ENCODE results near the gene CT47B1. TPM values are rescaled to one million over a fixed set of nuclear protein-coding genes. Genes with fewer than 3 reads are reported as not detected.

The CT47B1 gene
- total and polyA plus RNA-seq, 4 donors: not detected

- no peak for TF ChIP-seq EGR1 (IDR thresholded peaks at IDR 0.05; ENCODE audit: low read depth in 2 of 2)
- no peak for TF ChIP-seq MAX (IDR thresholded peaks at IDR 0.05)
- TF ChIP-seq, protein P1, sequence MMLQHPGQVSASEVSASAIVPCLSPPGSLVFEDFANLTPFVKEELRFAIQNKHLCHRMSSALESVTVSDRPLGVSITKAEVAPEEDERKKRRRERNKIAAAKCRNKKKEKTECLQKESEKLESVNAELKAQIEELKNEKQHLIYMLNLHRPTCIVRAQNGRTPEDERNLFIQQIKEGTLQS (IDR thresholded peaks at IDR 0.05): no peak
- no peak for TF ChIP-seq HNF4A (conservative IDR thresholded peaks at IDR 0.05)
- no peak for TF ChIP-seq RAD21 (IDR thresholded peaks at IDR 0.05)
- TF ChIP-seq HNF4G (IDR thresholded peaks at IDR 0.05): no peak
- TF ChIP-seq SP1 (IDR thresholded peaks at IDR 0.05): no peak
- TF ChIP-seq REST (IDR thresholded peaks at IDR 0.05): no peak
- TF ChIP-seq GABPA (IDR thresholded peaks at IDR 0.05 in 1 of 2, conservative IDR thresholded peaks at IDR 0.05 in 1 of 2): no peak
- TF ChIP-seq NR2F2 (IDR thresholded peaks at IDR 0.05): no peak
- TF ChIP-seq, protein P2, sequence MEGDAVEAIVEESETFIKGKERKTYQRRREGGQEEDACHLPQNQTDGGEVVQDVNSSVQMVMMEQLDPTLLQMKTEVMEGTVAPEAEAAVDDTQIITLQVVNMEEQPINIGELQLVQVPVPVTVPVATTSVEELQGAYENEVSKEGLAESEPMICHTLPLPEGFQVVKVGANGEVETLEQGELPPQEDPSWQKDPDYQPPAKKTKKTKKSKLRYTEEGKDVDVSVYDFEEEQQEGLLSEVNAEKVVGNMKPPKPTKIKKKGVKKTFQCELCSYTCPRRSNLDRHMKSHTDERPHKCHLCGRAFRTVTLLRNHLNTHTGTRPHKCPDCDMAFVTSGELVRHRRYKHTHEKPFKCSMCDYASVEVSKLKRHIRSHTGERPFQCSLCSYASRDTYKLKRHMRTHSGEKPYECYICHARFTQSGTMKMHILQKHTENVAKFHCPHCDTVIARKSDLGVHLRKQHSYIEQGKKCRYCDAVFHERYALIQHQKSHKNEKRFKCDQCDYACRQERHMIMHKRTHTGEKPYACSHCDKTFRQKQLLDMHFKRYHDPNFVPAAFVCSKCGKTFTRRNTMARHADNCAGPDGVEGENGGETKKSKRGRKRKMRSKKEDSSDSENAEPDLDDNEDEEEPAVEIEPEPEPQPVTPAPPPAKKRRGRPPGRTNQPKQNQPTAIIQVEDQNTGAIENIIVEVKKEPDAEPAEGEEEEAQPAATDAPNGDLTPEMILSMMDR (IDR thresholded peaks at IDR 0.05; ENCODE audit: low read depth, low read length, missing input control): no peak
- TF ChIP-seq RXRA (IDR thresholded peaks at IDR 0.05): no peak
- TF ChIP-seq FOXA1 (IDR thresholded peaks at IDR 0.05): no peak
- TF ChIP-seq JUND (IDR thresholded peaks at IDR 0.05): no peak
- TF ChIP-seq YY1 (IDR thresholded peaks at IDR 0.05): no peak
- TF ChIP-seq FOXA2 (IDR thresholded peaks at IDR 0.05): no peak
- no peak for TF ChIP-seq TAF1 (conservative IDR thresholded peaks at IDR 0.05)
- Histone ChIP-seq H3K27me3 (ENCODE audit: control insufficient read depth in 4 of 4, insufficient read depth in 4 of 4, low read length in 3 of 4) (no peaks in the 10 kb centered on the region), H3K36me3 (ENCODE audit: control insufficient read depth in 4 of 4, insufficient read depth in 3 of 4, low read depth in 1 of 4, low read length in 3 of 4) (no peaks in the 10 kb centered on the region), H3K4me3 (ENCODE audit: low read depth in 1 of 3, low read length in 3 of 3) (no peak overlapping the region), H3K27ac (ENCODE audit: low read depth in 1 of 2, low read length in 2 of 2) (no peak overlapping the region), H3K4me1 (ENCODE audit: control insufficient read depth in 4 of 4, insufficient read depth in 4 of 4, low read length in 3 of 4) (no peaks in the 10 kb centered on the region), H3K9ac (ENCODE audit: low read depth in 1 of 2, low read length in 2 of 2) (no peak overlapping the region), H3K9me3 (ENCODE audit: control insufficient read depth in 4 of 4, low read length in 3 of 4) (peaks cover 0 to 6% (median 0%) of the 10 kb centered on the region in 4 donors)
- no peak for DNase-seq (ENCODE audit: low spot score)
- 48% methylated on average over 4 of the region's 4 CpGs for WGBS
Observed at GRCh38 chrX:120857240-120857639, 18.4 kb downstream of the CT47B1 start.

- no peaks in the 10 kb centered on the region for H3K36me3 ChIP-seq (ENCODE audit: control insufficient read depth in 4 of 4, insufficient read depth in 3 of 4, low read depth in 1 of 4, low read length in 3 of 4)
- H3K4me3 ChIP-seq (ENCODE audit: low read depth in 1 of 3, low read length in 3 of 3): no peak overlapping the region
- no peak for DNase-seq (ENCODE audit: low spot score)
- no peaks in the 10 kb centered on the region for H3K4me1 ChIP-seq (ENCODE audit: control insufficient read depth in 4 of 4, insufficient read depth in 4 of 4, low read length in 3 of 4)
- H3K9ac ChIP-seq (ENCODE audit: low read depth in 1 of 2, low read length in 2 of 2): no peak overlapping the region
- no peaks in the 10 kb centered on the region for H3K27me3 ChIP-seq (ENCODE audit: control insufficient read depth in 4 of 4, insufficient read depth in 4 of 4, low read length in 3 of 4)
- H3K9me3 ChIP-seq (ENCODE audit: control insufficient read depth in 4 of 4, low read length in 3 of 4): no peaks in the 10 kb centered on the region
- no peak overlapping the region for H3K27ac ChIP-seq (ENCODE audit: low read depth in 1 of 2, low read length in 2 of 2)
- WGBS: 63% methylated on average over 2 of the region's 2 CpGs
- TF ChIP-seq FOXA2 (IDR thresholded peaks at IDR 0.05) (no peak), MAX (IDR thresholded peaks at IDR 0.05) (no peak), EGR1 (IDR thresholded peaks at IDR 0.05; ENCODE audit: low read depth in 2 of 2) (no peak), GABPA (IDR thresholded peaks at IDR 0.05 in 1 of 2, conservative IDR thresholded peaks at IDR 0.05 in 1 of 2) (no peak), REST (IDR thresholded peaks at IDR 0.05) (no peak), TAF1 (conservative IDR thresholded peaks at IDR 0.05) (no peak), NR2F2 (IDR thresholded peaks at IDR 0.05) (no peak), HNF4G (IDR thresholded peaks at IDR 0.05) (no peak), SP1 (IDR thresholded peaks at IDR 0.05) (no peak)
- TF ChIP-seq, protein P2 (IDR thresholded peaks at IDR 0.05; ENCODE audit: low read depth, low read length, missing input control): no peak
- TF ChIP-seq, protein P3, sequence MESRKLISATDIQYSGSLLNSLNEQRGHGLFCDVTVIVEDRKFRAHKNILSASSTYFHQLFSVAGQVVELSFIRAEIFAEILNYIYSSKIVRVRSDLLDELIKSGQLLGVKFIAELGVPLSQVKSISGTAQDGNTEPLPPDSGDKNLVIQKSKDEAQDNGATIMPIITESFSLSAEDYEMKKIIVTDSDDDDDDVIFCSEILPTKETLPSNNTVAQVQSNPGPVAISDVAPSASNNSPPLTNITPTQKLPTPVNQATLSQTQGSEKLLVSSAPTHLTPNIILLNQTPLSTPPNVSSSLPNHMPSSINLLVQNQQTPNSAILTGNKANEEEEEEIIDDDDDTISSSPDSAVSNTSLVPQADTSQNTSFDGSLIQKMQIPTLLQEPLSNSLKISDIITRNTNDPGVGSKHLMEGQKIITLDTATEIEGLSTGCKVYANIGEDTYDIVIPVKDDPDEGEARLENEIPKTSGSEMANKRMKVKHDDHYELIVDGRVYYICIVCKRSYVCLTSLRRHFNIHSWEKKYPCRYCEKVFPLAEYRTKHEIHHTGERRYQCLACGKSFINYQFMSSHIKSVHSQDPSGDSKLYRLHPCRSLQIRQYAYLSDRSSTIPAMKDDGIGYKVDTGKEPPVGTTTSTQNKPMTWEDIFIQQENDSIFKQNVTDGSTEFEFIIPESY (IDR thresholded peaks at IDR 0.05): no peak
Observed at GRCh38 chrX:120840827-120841226, 34.8 kb downstream of the CT47B1 start.
